ENCODE results near the gene BCAS3. TPM values are rescaled to one million over a fixed set of nuclear protein-coding genes. Genes with fewer than 3 reads are reported as not detected.

The BCAS3 gene
- total RNA-seq, 3 donors from 2014 or later = 3.6 to 4.2 (median 4.1) TPM

DNA sequence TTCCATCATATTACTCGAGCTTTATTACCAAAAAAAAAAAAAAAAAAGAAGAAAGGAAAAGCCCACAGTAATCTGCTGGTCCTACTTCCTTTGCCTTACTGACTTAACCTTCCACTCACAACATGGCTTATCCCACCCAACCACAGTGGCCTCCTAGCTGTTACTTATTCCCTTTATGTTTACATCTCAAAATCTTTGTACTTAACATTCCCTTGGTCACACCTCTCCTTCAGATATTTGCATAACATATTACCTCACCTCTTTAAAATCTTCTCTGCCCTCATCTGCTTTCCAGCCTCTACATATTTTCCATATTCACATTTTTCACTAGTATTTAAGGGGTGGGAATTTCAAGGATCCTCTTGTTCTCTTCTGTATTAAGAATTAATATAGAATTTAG is 395.0 kb downstream of the BCAS3 start:
- H3K4me3 Mint-ChIP-seq = no peak overlapping the region
- no peak for DNase-seq

DNA sequence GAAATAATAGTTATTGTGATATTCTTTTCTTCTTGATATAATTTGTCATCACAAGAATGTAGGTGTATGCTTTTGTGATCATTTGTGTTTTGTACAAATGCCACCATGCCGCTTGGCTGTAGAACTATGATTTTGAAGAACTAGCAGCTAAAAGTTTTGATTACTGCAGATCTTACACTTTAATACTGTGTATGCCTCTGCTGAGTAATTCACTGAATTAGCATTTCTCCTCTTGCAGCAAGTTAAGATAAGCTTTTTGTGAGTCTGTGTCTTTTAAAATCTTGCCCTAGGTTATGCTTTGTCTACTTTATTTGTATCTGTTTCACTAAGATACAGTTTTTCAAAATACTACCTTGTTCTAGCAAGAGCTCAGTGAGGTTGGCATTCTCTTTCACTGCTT is 395.5 kb downstream of the BCAS3 start:
- Mint-ChIP-seq H3K9me3 (no peaks in the 10 kb centered on the region), H3K27me3 (ENCODE audit: low read depth) (no peaks in the 10 kb centered on the region), H3K4me3 (no peak overlapping the region), H3K36me3 (ENCODE audit: insufficient read depth) (peaks cover 10% of the 10 kb centered on the region), H3K4me1 (ENCODE audit: low read depth) (no peaks in the 10 kb centered on the region)
- ATAC-seq = no peak
- no peak for DNase-seq

More for the DNA sequence above, 395.0 kb downstream of the BCAS3 start:
- Mint-ChIP-seq H3K4me1 (ENCODE audit: low read depth) (no peaks in the 10 kb centered on the region), H3K27me3 (ENCODE audit: low read depth) (no peaks in the 10 kb centered on the region), H3K9me3 (no peaks in the 10 kb centered on the region), H3K36me3 (ENCODE audit: insufficient read depth) (peaks cover 10% of the 10 kb centered on the region)
- no peak for ATAC-seq

DNA sequence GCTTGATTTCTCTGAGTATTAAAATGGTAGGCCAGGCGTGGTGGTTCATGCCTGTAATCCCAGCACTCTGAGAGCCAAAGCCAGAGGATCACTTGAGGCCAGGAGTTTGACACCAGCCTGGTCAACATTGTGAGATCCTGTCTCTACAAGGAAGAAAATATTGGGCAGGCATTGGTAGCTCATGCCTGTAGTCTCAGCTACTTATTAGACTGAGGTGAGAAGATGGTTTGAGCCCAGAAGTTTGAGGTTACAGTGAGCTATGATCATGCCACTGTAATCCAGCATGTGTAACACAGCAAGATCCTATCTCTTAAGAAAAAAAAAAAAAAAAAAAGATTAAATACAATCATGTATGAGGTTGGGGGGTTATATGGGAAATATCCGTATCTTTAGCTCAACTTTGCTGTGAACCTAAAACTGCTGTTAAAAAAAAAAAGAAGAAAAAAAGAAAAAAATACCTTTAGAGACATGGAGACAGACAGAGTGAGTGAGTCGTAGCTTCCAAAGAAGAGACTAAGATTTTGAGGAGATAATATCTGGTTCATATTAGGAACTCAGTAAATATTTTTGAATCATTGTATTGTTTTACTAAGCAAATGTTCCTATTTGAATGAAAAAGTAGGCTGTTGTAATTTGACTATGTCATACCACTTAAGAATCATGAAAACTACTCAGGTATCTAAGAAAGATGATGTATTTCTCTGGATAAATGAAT is 396.3 kb downstream of the BCAS3 start:
- H3K27me3 Mint-ChIP-seq (ENCODE audit: low read depth) = no peaks in the 10 kb centered on the region
- ATAC-seq (no peak), DNase-seq (no peak)
- peaks cover 10% of the 10 kb centered on the region for H3K36me3 Mint-ChIP-seq (ENCODE audit: insufficient read depth)
- H3K9me3 Mint-ChIP-seq = no peaks in the 10 kb centered on the region
- H3K4me1 Mint-ChIP-seq (ENCODE audit: low read depth) = no peaks in the 10 kb centered on the region
- no peak overlapping the region for H3K4me3 Mint-ChIP-seq

DNA sequence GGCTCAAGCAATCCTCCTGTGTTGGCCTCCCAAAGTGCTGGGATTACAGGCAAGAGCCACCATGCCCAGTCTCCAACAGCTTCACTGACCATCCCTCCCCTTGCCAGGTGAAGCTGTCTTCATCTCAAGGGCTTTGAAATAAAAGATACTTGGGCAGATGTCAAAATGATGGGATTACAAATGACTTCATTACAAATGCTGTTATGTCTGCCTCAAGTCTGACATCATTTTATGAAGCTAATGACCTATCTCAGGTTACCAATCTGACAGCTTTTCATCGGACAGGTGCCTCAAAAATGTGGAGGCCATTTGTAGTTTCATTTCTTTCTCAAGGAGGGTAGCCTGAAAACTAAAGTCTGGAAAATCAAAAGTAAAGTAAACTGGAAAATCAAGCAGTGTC is 398.3 kb downstream of the BCAS3 start:
- ATAC-seq (no peak), DNase-seq (no peak)
- Mint-ChIP-seq H3K36me3 (ENCODE audit: insufficient read depth) (peaks cover 14% of the 10 kb centered on the region), H3K4me3 (no peak overlapping the region), H3K9me3 (no peaks in the 10 kb centered on the region), H3K4me1 (ENCODE audit: low read depth) (no peaks in the 10 kb centered on the region), H3K27me3 (ENCODE audit: low read depth) (no peaks in the 10 kb centered on the region)

DNA sequence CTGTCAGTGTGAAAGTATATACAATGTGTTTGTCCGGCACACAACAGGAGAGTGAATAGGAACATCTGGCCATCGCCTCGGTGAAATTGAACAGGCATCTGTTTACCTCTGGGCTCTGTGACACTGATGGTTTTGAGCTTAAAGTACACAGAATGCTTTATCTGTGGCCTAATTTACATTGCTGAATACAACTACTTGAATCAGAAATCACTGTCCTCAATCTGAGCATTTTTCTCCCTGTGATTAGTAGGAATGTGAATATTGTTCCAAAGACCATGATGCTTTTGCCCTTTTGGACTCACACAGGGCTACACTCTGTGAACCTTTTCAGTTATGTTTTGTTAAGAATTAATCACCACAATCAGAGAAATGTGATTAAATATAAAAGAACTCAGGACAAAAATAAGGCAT is 399.0 kb downstream of the BCAS3 start:
- Mint-ChIP-seq H3K9me3 (no peaks in the 10 kb centered on the region), H3K4me3 (no peak overlapping the region), H3K36me3 (ENCODE audit: insufficient read depth) (peaks cover 14% of the 10 kb centered on the region), H3K27me3 (ENCODE audit: low read depth) (no peaks in the 10 kb centered on the region), H3K4me1 (ENCODE audit: low read depth) (no peaks in the 10 kb centered on the region)
- DNase-seq = no peak
- no peak for ATAC-seq

DNA sequence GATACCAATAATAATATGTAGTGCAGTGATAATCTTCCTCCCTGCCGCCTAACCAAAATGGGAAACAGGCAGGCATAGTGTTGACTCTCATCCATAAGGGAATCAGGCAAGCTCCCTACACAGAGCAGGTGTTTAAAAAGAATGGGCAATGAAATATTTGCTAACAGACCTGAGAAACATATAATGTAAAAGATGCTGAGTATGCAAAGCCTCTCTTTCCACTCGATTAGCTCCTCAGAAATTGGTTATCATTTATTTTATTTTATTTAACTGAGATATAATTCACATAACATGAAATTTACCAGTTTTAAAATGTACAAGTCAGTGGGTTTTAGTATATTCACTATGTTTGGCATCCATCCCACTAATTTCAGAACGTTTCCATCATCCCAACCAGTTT is 404.3 kb downstream of the BCAS3 start:
- ATAC-seq = no peak
- H3K4me1 Mint-ChIP-seq (ENCODE audit: low read depth) = no peaks in the 10 kb centered on the region
- H3K27me3 Mint-ChIP-seq (ENCODE audit: low read depth) = no peaks in the 10 kb centered on the region
- no peak for DNase-seq
- no peaks in the 10 kb centered on the region for H3K9me3 Mint-ChIP-seq
- no peak overlapping the region for H3K4me3 Mint-ChIP-seq
- H3K36me3 Mint-ChIP-seq (ENCODE audit: insufficient read depth) = peaks cover 18% of the 10 kb centered on the region

DNA sequence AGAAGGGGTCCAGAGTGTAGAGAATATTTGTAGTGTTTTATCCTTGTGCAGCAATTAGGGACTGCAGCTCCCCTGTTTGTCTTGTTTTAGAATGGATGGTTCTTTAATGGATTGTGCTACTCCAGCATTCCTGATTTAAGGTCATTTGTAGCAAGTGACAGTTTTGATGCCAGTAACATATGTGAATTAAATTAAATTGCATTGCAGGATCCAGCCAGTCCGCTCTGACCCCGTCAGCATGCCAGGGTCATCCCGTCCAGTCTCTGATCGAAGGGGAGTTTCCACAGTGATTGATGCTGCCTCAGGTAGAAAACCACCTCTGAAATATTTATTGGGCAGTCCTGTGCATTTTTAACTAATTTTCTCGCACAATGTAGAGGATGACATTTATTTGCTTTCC is 406.6 kb downstream of the BCAS3 start:
- ATAC-seq = no peak
- no peak for DNase-seq
- Mint-ChIP-seq H3K27me3 (ENCODE audit: low read depth) (no peaks in the 10 kb centered on the region), H3K4me3 (no peak overlapping the region), H3K4me1 (ENCODE audit: low read depth) (no peaks in the 10 kb centered on the region), H3K9me3 (peaks cover 2% of the 10 kb centered on the region), H3K36me3 (ENCODE audit: insufficient read depth) (peaks cover 20% of the 10 kb centered on the region)

DNA sequence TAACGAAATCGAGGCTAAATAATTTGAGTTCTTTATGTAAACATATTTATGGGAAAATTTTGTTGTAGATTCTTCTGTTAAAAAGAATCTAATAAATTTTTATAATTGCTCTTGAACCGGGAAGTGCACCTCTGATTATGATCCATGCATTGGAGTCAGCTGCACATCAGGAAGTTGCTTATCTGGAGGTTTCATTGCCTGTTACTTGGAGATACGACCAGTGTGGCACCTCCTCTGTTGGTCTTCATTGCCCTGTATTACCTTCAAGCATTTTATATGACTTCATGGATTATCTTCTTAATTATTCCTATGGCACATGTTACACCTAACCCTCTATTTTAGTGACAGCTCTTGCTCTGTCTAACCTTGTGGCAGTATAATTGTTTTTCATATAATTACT is 409.4 kb downstream of the BCAS3 start:
- Mint-ChIP-seq H3K4me3 (no peak overlapping the region), H3K27me3 (ENCODE audit: low read depth) (no peaks in the 10 kb centered on the region), H3K36me3 (ENCODE audit: insufficient read depth) (peaks cover 19% of the 10 kb centered on the region), H3K4me1 (ENCODE audit: low read depth) (no peaks in the 10 kb centered on the region), H3K9me3 (peaks cover 16% of the 10 kb centered on the region)
- DNase-seq = no peak
- no peak for ATAC-seq

DNA sequence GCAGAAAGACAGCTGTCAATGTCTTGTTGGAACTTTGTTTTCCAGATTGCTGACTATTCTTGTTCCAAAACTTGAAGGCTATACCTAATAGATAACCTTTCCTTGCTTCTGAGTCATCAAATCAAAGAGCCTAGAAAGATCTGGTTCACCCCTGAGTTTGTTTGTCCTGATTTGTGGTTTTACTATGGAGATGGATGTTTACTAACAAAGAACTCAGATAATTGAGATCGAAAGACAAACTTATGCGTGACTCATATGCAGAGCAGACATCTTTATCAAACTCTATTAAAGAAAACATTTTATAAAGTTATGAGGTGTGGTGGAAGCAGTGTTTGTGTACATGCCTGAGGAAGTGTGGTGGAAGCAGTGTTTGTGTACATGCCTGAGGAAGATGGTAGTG is 410.9 kb downstream of the BCAS3 start:
- no peaks in the 10 kb centered on the region for H3K27me3 Mint-ChIP-seq (ENCODE audit: low read depth)
- no peak overlapping the region for H3K4me3 Mint-ChIP-seq
- peaks cover 22% of the 10 kb centered on the region for H3K9me3 Mint-ChIP-seq
- H3K4me1 Mint-ChIP-seq (ENCODE audit: low read depth) = no peaks in the 10 kb centered on the region
- no peak for DNase-seq
- no peak for ATAC-seq
- H3K36me3 Mint-ChIP-seq (ENCODE audit: insufficient read depth) = peaks cover 22% of the 10 kb centered on the region

DNA sequence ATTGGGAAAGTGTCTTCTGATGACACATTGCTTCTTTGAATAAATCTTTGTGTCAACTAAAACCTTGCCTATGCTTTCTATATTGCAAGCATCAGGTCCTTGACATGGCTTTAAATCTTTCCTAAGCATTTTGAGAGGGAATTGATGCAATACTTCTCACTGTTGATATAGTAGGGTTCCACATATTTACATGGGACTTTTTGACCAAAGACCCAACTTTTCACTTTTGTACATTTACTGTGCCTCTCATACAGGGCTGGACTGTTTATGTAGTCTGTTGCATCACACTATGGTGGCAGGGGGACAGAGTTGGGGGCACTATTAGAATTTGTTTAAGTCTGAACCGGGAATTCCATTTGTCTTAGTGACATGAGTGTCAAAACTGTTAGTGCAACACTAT is 413.4 kb downstream of the BCAS3 start:
- Mint-ChIP-seq H3K27me3 (ENCODE audit: low read depth) (no peaks in the 10 kb centered on the region), H3K4me1 (ENCODE audit: low read depth) (no peaks in the 10 kb centered on the region), H3K36me3 (ENCODE audit: insufficient read depth) (peaks cover 10% of the 10 kb centered on the region), H3K4me3 (no peak overlapping the region), H3K9me3 (peaks cover 22% of the 10 kb centered on the region)
- no peak for ATAC-seq
- DNase-seq = no peak

DNA sequence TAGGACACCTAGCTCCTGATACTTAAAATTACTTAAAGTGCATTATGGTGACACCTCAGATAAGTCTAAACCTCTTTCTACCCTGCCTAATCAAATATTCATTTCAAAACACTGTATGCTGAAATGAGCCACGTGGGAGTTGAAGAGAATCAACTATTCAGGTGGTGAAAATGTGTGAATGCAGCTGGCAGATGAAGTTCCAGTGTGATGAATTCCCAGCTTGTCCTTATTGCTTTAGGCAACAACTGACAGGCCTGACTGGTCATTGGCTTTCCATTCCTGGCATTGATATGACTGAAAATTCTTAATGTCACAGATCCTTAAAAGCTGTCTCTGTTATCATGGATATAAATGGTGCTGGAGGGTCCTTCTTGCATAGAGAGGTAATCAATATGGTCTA is 420.1 kb downstream of the BCAS3 start:
- no peak for ATAC-seq
- Mint-ChIP-seq H3K4me1 (ENCODE audit: low read depth) (no peaks in the 10 kb centered on the region), H3K27me3 (ENCODE audit: low read depth) (no peaks in the 10 kb centered on the region), H3K4me3 (no peak overlapping the region), H3K9me3 (no peaks in the 10 kb centered on the region), H3K36me3 (ENCODE audit: insufficient read depth) (peaks cover 9% of the 10 kb centered on the region)
- DNase-seq = no peak

DNA sequence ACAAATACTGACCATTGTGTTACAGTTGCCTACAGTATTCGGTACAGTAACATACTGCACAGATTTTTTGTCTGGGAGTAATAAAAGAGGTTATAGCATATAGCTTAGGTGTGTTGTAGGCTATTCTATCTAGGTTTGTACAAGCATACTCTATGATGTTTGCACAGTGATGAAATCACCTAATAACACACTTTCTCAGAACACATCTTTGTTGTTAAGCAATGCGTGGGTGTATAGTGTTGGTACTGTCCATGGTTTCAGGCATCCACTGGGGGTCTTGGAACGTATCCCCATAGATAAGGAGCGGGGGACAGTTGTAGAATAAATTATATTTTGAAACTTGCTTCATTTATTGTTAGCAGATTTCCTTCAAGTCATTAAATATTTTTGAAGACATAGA is 428.7 kb downstream of the BCAS3 start:
- no peaks in the 10 kb centered on the region for H3K27me3 Mint-ChIP-seq (ENCODE audit: low read depth)
- no peaks in the 10 kb centered on the region for H3K4me1 Mint-ChIP-seq (ENCODE audit: low read depth)
- peaks cover 6% of the 10 kb centered on the region for H3K36me3 Mint-ChIP-seq (ENCODE audit: insufficient read depth)
- DNase-seq (no peak), ATAC-seq (no peak)
- no peaks in the 10 kb centered on the region for H3K9me3 Mint-ChIP-seq
- no peak overlapping the region for H3K4me3 Mint-ChIP-seq

DNA sequence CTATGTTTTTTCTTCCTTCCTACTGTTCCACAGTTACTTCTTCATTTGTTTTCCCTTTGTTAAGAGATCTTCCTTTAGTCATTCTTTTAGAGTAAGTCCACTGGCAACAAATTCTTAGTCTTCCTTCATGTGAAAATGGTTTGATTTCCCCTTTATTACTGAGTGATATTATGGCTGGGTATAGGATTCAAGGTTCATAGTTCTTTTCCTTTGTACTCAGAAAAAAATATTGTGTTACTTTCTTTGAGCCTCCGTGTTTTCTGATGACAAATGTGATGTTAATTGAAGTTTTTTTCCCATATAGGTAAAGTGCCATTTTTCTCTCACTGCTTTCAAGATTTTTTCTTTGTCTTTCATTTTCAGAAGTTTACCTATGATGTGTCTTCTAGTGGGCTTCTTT is 438.9 kb downstream of the BCAS3 start:
- Mint-ChIP-seq H3K27me3 (ENCODE audit: low read depth) (no peaks in the 10 kb centered on the region), H3K9me3 (peaks cover 11% of the 10 kb centered on the region), H3K4me3 (no peak overlapping the region), H3K36me3 (ENCODE audit: insufficient read depth) (peaks cover 5% of the 10 kb centered on the region), H3K4me1 (ENCODE audit: low read depth) (no peaks in the 10 kb centered on the region)
- DNase-seq (no peak), ATAC-seq (no peak)

DNA sequence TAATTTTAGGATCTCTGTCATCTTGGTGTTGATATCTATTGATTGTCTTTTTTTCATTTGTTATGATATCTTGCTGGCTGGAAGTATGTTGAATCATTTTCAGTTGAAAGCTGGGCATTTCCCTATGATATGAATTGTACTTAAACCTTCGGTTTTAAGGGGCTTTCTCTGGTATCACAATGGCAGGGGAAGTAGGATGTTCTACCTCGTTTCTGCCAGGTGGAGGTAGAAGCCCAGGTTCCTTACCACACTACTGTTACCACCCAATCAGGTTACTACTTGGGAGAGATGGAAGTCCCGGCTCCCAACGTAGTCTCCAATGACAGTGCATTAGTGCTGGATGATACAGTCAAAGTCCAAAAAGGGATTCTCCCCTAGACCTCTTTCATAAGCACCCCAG is 440.3 kb downstream of the BCAS3 start:
- no peak for DNase-seq
- H3K4me3 Mint-ChIP-seq = no peak overlapping the region
- no peaks in the 10 kb centered on the region for H3K4me1 Mint-ChIP-seq (ENCODE audit: low read depth)
- H3K36me3 Mint-ChIP-seq (ENCODE audit: insufficient read depth) = peaks cover 5% of the 10 kb centered on the region
- H3K9me3 Mint-ChIP-seq = peaks cover 11% of the 10 kb centered on the region
- peak; percentile 25 to 34 for ATAC-seq
- no peaks in the 10 kb centered on the region for H3K27me3 Mint-ChIP-seq (ENCODE audit: low read depth)

DNA sequence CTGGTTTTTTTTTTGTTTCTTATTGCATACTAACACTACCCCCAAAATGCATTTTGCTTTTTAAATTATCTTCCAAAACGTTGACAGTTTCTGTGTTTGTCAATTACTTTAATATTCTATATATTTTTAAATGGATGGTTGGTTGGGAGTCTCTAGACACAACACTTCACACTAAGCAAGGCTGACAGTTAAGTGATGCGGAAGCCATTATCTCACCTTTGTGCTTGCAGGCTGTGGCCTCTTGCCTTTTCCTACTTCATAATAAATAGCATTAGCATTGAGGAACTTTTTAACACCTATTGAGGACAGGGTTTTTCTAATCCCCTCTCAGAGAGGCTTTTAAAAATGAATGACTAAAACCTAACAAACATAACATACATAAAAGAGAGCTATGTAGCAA is 441.2 kb downstream of the BCAS3 start:
- Mint-ChIP-seq H3K27me3 (ENCODE audit: low read depth) (no peaks in the 10 kb centered on the region), H3K4me1 (ENCODE audit: low read depth) (no peaks in the 10 kb centered on the region), H3K36me3 (ENCODE audit: insufficient read depth) (peaks cover 5% of the 10 kb centered on the region), H3K9me3 (peaks cover 11% of the 10 kb centered on the region), H3K4me3 (no peak overlapping the region)
- DNase-seq = no peak
- ATAC-seq = no peak
